GM19372 (cell line): Measurements from ENCODE around the gene CORO2A.
"Not testable (repeated sequence)": the region's sequence is repeated elsewhere in the genome, so short reads cannot be mapped to it uniquely, and the experiment has no call there.

Experiments
- ATAC-seq: cut with Tn5 transposase; IDR thresholded peaks from one replicate; pipeline ENCODE4 v1.9.1; 2021; ENCODE audit warnings: mild to moderate bottlenecking, low read depth, moderate library complexity; ENCODE audit not compliant: unreplicated experiment

CORO2A gene

GRCh38 chr9:98191671-98192502 is 550 bp downstream of the CORO2A start:
- ATAC-seq = no peak

GRCh38 chr9:98191181-98191608 is 1.2 kb downstream of the CORO2A start:
- no peak for ATAC-seq

GRCh38 chr9:98190757-98191105 is 1.7 kb downstream of the CORO2A start:
- ATAC-seq = no peak

GRCh38 chr9:98189412-98189811 is 3.0 kb downstream of the CORO2A start:
- ATAC-seq = no peak

GRCh38 chr9:98187926-98188325 is 4.5 kb downstream of the CORO2A start:
- ATAC-seq = no peak

- ATAC-seq = no peak
Observed at GRCh38 chr9:98186236-98186635, 6.2 kb downstream of the CORO2A start.

GRCh38 chr9:98185611-98186171 is 6.7 kb downstream of the CORO2A start:
- ATAC-seq = no peak

- ATAC-seq = no peak
Observed at GRCh38 chr9:98185021-98185567, 7.3 kb downstream of the CORO2A start.

GRCh38 chr9:98184326-98184725 is 8.1 kb downstream of the CORO2A start:
- ATAC-seq = no peak

- ATAC-seq = no peak
Observed at GRCh38 chr9:98182889-98183599, 9.4 kb downstream of the CORO2A start.

- no peak for ATAC-seq
Observed at GRCh38 chr9:98182069-98182820, 10.2 kb downstream of the CORO2A start.

- no peak for ATAC-seq
Observed at GRCh38 chr9:98181746-98182068, 10.7 kb downstream of the CORO2A start.

- ATAC-seq = no peak
Observed at GRCh38 chr9:98180996-98181395, 11.4 kb downstream of the CORO2A start.

- ATAC-seq = no peak
Observed at GRCh38 chr9:98178874-98179850, 13.3 kb downstream of the CORO2A start.

GRCh38 chr9:98176391-98177259 is 15.8 kb downstream of the CORO2A start:
- no peak for ATAC-seq

GRCh38 chr9:98175762-98176161 is 16.7 kb downstream of the CORO2A start:
- ATAC-seq = no peak

GRCh38 chr9:98175028-98175569 is 17.3 kb downstream of the CORO2A start:
- ATAC-seq = no peak

- not testable (repeated sequence) for ATAC-seq
Observed at GRCh38 chr9:98174502-98174918, 17.9 kb downstream of the CORO2A start.
